Epithelial cell of esophagus (primary cell): ENCODE results near the gene MMAA.
A peak's percentile ranks its signal among the peaks of the same experiment; 100 is the strongest.
"Not testable (repeated sequence)": the region's sequence is repeated elsewhere in the genome, so short reads cannot be mapped to it uniquely, and the experiment has no call there.

ENCODE experiments used
- DNase-seq: peaks from one replicate; pipeline ENCODE4 v3.0.0; 2010; ENCODE audit warnings: low read depth
- H3K4me3 ChIP-seq: 2 replicates; pipeline ENCODE4 v1.5.1; 2011; ENCODE audit warnings: mild to moderate bottlenecking, low read length, control low read depth
- CTCF ChIP-seq: IDR thresholded peaks from 2 replicates; pipeline ENCODE4 v1.5.1; 2011; ENCODE audit warnings: low read depth, mild to moderate bottlenecking, low read length, control low read depth, inconsistent platforms; ENCODE audit not compliant: insufficient read depth; ENCODE audit errors: missing control alignments

MMAA gene

GRCh38 chr4:145618932-145619638 lies at the start of gene MMAA:
Gene MMAA, plus strand, starts transcription at chr4:145619385. Its CDS starts 19,755 bp downstream, at chr4:145639140.
- peak; percentile 92 for DNase-seq
- peak within 1 kb of the TSS; percentile 89 for H3K4me3 ChIP-seq
- no peak for TF ChIP-seq CTCF

- not testable (repeated sequence) for H3K4me3 ChIP-seq, DNase-seq
Observed at GRCh38 chr4:145574546-145574945, 44.6 kb upstream of the MMAA start.

GRCh38 chr4:145580906-145581305 lies 38.3 kb upstream of the MMAA start:
- no peak overlapping the region for H3K4me3 ChIP-seq
- peak; percentile 42 for DNase-seq
- TF ChIP-seq CTCF, result no peak

- no peak for TF ChIP-seq CTCF
- no peak for DNase-seq
- H3K4me3 ChIP-seq, result no peak overlapping the region
Observed at GRCh38 chr4:145583191-145584055, 35.8 kb upstream of the MMAA start.

- TF ChIP-seq CTCF, result no peak
- no peak overlapping the region for H3K4me3 ChIP-seq
- no peak for DNase-seq
Observed at GRCh38 chr4:145587088-145587754, 32.0 kb upstream of the MMAA start.

- not testable (repeated sequence) for DNase-seq
Observed at GRCh38 chr4:145589381-145589780, 29.8 kb upstream of the MMAA start.

GRCh38 chr4:145589916-145590702 lies 29.1 kb upstream of the MMAA start:
- DNase-seq, result peak; percentile 11
- H3K4me3 ChIP-seq, result no peak overlapping the region
- TF ChIP-seq CTCF, result no peak

More at GRCh38 chr4:145589381-145589780, 29.8 kb upstream of the MMAA start:
- not testable (repeated sequence) for H3K4me3 ChIP-seq
